GM21717 (cell line): Measurements from ENCODE around the gene ZC3H12A.
"Not testable (repeated sequence)": the region's sequence is repeated elsewhere in the genome, so short reads cannot be mapped to it uniquely, and the experiment has no call there.

Experiments
- ATAC-seq: cut with Tn5 transposase; IDR thresholded peaks from one replicate; pipeline ENCODE4 v1.9.1; 2021; ENCODE audit warnings: mild to moderate bottlenecking, moderate library complexity; ENCODE audit not compliant: unreplicated experiment

Gene ZC3H12A

DNA sequence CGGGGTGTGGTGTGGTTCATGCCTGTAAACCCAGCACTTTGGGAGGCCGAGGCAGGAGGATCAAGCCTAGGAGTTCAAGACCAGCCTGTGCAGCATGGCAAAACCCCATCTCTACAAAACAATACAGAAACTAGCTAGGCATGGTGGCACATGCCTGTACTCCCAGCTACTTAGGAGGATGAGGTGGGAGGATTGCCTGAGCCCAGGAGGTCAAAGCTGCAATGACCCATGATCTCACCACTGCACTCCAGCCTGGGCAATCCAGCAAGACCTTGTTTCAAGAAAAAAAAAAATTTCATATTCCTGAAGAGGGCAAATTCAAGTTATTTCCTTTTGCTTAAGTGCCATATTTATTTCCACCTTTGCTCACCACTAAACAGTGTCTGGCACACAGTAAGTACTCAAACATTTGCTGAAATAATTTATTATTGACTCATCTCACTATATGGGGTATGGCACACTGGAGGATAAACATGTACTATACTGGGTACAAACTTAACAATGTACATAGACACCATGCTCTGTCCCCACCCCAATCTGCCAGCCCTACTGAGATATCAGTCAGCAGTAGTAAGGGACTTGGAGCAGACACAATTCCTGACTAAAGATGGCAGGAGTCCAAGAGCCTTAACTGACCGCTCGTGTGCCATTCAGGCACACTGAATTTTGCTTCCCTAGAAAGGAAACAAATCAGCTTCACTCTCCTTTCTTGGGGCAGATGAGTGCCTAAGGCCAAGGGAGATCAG is 24.7 kb downstream of the ZC3H12A start:
- no peak for ATAC-seq

DNA sequence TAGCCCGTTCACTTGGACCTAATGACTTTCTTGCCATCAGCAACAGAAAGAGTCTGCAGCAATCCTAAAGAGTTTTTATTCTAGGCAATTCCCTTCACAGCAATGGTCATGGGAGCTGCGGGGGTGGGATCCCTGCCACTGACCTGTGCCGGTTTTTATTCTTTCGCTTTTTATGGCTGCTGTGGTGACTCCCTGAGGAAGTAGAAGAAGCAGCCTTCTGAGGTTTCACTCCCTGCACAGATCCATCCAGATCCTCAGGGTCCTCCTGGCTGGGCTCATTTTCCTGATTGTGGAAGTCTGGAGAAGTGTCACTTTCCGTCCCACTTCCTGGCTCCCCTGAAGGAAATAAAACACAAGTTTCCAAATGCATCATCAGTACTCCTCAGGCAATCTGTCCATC is 27.3 kb downstream of the ZC3H12A start:
- ATAC-seq = no peak

DNA sequence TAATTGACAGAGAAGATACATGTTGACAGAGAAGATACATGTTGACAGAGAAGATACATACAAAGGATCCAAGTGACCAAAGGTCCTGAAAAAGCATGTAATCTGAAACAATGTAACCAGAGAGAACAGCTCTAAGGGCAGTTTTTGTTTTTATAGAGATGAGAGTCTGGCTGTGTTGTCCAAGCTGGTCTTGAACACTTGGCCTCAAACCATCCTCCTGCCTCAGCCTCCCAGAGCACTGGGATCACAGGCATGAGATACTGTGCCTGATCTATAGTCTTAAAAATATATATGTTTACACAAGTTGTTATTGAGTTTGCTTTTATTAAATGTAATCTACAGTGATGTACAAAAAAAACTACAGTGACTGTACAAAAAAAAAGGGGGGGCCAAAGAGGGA is 27.7 kb downstream of the ZC3H12A start:
- no peak for ATAC-seq

DNA sequence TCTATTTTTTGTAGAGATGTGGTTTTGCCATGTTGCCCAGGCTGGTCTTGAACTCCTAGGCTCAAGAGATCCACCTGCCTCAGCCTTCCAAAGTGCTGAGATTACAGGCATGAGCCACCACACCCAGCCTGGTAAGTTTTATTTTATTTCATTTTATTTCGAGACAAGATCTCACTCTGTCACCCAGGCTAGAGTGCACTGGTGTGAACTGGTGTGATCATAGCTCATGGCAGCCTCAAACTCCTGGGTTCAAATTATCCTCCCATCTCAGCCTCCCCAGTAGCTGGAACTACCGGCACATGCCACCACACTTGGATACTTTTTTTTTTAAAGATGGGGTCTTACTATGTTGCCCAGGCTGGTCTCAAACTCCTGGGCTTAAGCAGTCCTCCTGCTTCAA is 28.4 kb downstream of the ZC3H12A start:
- ATAC-seq = not testable (repeated sequence)

DNA sequence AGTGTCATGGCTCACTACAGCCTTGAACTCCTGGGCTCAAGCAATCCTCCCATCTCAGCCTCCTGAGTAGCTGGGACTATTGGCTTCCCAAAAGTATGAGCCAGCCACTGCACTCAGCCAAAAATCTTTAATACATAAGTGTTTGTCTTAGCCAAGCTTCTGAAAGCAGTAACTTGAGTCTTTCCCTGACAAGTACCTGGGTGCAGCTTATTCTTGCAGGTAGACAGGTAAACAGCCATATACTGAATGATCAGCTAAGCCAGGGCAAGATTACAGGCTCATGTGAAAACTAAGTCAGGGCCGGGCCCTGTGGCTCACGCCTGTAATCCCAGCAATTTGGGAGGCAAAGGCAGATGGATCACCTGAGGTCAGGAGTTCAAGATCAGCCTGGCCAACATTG is 32.4 kb downstream of the ZC3H12A start:
- ATAC-seq = no peak

DNA sequence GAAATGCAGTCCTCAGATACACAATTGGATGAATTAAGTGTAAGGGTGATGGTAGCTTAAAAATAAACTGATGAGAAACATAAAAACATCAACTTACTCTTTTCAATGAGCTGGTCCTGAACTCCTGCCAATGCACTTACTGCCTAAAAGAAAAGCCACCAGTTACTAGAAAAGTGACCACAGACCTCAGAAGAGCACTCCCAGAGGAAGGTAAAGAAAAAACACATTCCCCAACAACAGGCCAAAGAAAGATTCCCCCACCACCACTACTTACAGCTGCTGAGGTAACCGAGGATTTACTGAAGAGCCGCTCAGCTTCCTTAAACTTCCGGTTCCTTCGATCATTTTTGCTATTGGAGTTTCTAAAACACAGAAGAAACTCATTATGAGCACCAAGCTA is 34.8 kb downstream of the ZC3H12A start:
- no peak for ATAC-seq

DNA sequence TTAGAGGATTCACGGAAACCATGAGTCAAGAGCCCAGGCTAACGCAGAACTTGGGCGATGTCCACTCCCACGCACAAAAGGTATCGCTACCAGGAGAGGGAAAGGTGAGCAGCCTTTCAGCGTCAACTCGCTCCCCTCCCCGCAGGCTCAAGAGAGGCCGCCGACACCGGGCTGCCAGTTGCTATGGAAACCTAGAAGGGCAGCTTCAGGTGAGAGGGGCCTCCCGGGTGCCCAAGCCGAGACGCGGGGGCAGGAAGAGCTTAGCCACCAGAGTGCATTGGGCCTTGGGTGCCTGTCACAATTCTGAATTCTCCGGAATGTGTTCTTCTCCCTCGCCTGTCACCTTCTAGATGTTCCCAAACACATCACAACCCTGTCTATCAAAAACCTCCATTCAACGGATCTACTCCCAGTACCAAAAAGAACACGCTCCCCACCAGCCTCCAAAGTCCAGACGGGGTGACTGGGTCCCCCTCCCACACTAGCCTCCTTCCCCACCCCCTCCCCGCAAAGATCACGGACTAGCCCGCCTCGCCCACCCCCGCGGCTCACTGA is 39.5 kb downstream of the ZC3H12A start:
- peak; percentile 38 for ATAC-seq

DNA sequence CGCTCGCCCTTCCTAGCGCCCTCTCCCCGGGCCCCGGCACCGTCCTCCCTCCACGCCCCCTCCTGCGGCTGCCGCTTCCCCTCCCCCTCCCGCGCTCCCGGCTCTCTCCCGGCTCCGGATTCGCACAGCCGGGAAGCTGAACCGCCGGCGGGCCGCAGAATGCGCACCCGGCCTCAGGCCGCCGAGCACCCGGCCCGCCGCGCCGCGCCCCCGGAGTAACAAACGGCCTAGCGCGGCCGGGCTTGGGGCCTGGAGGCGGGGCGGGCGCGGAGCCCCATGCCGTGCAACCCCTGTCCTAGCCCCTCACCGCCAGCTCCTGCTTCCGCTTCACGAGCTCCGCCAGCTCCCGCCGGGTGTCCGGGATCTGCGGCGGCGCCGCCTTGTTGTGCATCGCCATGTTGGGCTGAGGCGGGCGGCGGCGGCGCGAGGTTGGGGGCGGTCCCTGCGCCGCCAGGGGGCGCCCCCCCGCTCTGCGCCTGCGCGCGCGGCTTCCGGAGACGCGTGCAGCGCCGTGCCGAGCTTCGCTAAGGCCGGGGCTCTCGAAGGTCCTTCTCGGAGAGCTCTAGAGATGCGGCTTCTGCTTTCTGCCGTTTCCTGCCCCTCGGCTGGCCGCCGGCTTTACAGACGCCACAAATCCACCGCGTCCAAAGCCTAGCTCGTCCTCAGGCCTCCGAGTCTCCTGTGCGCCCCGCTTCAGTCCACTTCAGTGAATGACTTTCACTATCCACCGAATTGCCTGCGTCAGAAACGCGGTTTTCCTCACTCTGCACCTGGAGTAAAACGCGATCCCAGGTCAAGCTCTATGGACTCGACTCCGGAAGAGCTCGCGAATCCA is 40.2 kb downstream of the ZC3H12A start, which contains the start of gene MEAF6:
Gene MEAF6, minus strand, starts transcription at position 417 of the 835 bp plus-strand sequence. Its CDS starts 20 bp downstream, at position 397.
- peak; percentile 83 for ATAC-seq

DNA sequence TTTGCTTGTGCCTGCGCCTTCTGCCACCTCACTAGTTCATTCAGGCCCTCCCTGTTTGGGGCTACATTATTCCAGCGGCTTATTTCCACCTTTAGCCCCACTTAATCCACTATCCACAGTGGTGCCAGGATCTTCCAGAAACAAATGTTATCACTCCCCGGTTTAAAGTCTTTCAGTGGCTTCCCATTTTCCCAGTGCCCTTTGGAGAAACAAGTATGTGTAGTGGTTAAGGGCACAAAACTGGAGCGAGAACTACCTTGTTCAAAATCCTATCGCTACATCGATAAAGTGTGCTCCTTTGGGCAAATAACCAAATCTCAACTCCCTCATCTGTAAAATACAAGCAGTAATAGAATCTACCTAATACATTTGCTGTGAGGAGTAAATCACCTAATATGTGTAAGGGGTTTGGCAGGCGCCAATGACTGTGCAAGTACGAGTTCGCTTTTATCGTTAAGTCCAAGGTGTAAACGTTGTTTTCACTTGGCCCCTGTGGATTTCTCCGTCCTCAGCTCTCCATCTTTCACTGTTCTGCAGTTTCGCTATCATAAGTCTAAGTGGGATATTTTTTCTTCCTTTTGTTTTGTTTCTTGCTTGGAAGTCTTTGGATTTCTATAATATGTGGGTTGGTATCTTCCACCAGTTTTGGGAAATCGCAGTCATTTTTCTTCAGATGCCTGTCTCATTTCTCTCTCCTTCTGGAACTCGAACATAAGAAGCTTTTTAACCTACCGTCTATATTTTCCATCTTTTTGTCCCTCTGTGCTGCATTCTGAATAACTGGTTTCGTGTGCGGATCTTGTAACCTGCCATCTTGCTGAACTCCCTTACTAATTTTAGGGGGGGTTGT is 41.0 kb downstream of the ZC3H12A start:
- no peak for ATAC-seq

DNA sequence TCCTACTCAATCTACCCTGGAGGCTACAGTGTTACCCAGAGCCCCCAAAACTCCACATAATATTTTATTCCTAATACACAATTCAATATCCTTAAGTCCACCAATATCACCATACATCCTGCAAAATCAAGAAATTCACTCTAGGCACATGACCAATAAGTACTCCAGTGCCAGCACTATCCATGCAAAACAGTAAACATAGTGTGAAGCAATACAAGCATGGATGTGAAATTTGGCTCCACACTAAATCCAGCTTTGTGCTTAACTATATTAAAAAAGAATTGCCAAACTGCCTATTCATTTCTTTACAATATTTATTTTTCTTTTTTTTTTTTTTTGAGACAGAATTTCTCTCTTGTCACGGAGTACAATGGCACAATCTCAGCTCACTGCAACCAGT is 43.2 kb downstream of the ZC3H12A start:
- ATAC-seq = no peak

DNA sequence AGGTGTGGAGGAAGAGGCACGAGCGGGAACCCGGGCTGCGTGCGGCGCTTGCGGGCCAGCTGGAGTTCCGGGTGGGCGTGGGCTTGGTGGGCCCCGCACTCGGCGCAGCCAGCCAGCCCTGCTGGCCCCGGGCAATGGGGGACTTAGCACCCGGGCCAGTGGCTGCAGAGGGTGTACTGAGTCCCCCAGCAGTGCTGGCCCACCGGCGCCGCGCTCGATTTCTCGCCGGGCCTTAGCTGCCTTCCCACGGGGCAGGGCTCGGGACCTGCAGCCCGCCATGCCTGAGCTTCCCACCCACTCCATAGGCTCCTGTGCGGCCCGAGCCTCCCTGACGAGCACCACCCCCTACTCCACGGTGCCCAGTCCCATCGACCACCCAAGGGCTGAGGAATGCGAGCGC is 43.9 kb downstream of the ZC3H12A start:
- ATAC-seq = not testable (repeated sequence)

DNA sequence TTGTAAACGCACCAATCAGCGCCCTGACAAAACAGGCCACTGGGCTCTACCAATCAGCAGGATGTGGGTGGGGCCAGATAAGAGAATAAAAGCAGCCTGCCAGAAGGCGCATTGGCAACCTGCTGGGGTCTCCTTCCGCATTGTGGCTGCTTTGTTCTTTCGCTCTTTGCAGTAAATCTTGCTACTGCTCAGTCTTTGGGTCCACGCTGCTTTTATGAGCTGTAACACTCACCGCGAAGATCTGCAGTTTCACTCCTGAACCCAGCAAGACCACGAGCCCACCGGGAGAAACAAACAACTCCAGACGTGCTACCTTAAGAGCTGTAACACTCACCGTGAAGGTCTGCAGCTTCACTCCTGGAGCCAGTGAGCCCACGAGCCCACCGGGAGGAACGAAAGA is 44.5 kb downstream of the ZC3H12A start:
- not testable (repeated sequence) for ATAC-seq

DNA sequence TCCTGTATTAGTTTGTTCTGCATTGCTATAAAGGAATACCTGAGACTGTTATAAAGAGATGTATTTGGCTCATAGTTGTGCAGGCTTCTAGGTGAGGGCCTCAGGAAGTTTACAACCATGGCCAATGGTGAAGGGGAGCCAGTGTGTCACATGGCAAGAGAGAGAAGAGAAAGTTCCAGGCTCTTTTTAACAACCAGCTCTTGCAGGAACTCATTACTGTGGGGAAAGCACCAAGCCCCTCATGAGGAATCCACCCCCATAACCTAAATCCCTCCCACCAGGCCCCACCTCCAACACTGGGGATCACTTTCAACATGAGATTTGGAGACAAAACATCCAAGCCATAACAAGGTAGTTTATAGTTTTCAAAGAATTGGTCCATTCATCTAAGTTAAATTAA is 45.2 kb downstream of the ZC3H12A start:
- no peak for ATAC-seq

DNA sequence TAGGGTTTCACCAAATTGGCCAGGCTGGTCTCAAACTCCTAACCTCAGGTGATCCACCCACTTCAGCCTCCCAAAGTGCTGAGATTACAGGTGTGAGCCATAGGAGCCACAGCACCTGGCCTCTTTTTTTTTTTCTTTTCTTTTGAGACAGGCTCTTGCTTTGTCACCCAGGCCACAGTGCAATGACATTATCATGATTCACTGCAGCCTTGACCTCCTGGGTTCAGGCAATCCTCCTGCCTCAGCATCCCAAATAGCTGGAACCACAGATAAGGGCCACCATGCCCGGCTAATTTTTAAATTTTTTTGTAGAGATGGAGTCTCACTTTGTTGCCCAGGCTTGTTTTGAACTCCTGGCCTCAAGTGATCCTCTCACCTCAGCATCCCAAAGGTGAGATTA is 55.5 kb downstream of the ZC3H12A start:
- ATAC-seq = not testable (repeated sequence)

DNA sequence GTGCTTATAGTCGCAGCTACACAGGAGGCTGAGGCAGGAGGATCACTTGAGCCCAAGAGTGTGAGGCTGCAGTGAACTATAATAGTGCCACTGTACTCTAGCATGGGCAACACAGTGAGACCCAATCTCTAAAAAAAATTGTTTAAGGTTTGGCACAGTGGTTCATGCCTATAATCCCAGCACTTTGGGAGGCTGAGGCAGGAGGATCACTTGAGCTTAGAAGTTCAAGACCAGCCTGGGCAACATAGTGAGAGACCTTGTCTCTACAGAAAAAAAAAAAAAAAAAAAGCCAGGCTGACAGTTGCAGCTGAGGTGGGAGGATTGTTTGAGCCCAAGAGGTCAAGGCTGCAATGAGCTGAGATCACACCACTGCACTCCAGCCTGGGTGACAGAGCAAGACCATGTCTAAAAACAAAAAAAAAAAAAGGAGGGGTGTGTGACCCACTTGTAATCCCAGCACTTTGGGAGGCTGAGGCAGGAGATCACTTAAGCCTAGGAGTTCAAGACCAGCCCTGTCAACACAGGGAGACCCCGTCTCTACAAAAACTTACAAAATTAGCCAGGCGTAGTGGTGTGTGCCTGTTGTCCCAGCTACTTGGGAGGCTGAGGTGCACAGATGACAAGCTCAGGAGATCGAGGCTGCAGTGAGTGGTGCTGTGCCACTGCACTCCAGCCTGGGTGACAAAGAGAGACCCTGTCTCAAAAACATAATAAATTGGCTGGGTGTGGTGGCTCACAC is 58.2 kb downstream of the ZC3H12A start:
- not testable (repeated sequence) for ATAC-seq

DNA sequence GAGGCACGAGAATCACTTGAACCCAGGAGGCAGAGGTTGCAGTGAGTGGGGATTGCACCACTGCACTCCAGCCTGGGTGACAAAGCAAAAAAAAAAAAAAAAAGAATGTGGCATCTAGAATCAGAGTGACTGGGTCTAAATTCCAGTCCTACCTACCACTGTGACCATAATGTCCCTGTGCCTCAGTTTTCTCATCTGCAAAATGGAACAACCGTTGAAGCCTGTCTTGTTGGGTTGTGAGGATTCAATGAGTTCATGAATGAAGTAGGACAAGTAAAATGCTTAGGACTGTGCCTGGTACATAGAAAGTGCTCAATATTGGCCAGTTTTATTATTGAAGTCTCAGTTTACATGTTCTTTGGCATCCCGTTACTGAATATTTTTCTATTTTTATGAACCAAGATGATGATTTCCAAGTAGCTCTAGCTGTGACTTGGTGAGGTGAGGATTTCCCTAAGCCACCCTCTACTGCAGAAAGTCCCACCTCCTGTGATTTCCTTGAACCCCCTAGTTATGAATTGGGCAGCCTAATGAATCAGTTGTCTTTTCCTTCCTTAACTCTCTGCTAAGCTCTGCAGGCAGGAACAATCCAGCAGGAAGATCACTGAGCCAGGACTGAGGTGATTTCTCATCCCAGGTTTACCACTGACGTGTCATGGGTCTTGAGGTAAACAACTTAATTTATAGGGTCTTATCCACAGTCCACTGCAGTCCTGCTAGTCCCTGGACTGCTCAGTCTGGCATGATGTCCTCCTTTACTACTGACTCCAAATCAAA is 59.1 kb downstream of the ZC3H12A start:
- no peak for ATAC-seq
